Stimulated activated CD8-positive, alpha-beta memory T cell treated with anti-CD3 and anti-CD28 coated beads, Interleukin-15, amount 100 ng/mL, for 24 hours (primary cell): ENCODE results near the gene KCNIP2.
A peak's percentile ranks its signal among the peaks of the same experiment; 100 is the strongest.

Source experiments
- DNase-seq: peaks from one replicate; pipeline ENCODE4 v3.0.0-alpha.2; 2020; ENCODE audit warnings: low read depth

KCNIP2 gene

GRCh38 chr10:101782811-101783735 lies 60.5 kb downstream of the KCNIP2 start, which contains the start of gene NPM3:
NPM3 (minus strand) TSS chr10:101783446; CDS start chr10:101783390, 56 bp downstream.
- DNase-seq: peak; percentile 61

- no peak for DNase-seq
Measured at GRCh38 chr10:101781984-101782810, 61.4 kb downstream of the KCNIP2 start.

GRCh38 chr10:101781655-101781983 lies 62.0 kb downstream of the KCNIP2 start:
- DNase-seq: no peak

- peak; percentile 47 for DNase-seq
Measured at GRCh38 chr10:101780818-101781654, 62.6 kb downstream of the KCNIP2 start.

- no peak for DNase-seq
Measured at GRCh38 chr10:101780187-101780817, 63.3 kb downstream of the KCNIP2 start.

- DNase-seq: peak; percentile 78
Measured at GRCh38 chr10:101779544-101780186, 63.9 kb downstream of the KCNIP2 start.

- DNase-seq: no peak
Measured at GRCh38 chr10:101778781-101779543, 64.6 kb downstream of the KCNIP2 start.

- DNase-seq: no peak
Measured at GRCh38 chr10:101778151-101778780, 65.3 kb downstream of the KCNIP2 start.

- no peak for DNase-seq
Measured at GRCh38 chr10:101777619-101778145, 65.9 kb downstream of the KCNIP2 start.

- DNase-seq: no peak
Measured at GRCh38 chr10:101776161-101776817, 67.3 kb downstream of the KCNIP2 start.
